Measurements from ENCODE around the gene NR4A3. TPM values are rescaled to one million over a fixed set of nuclear protein-coding genes. Genes with fewer than 3 reads are reported as not detected.
A peak's percentile ranks its signal among the peaks of the same experiment; 100 is the strongest.
"Not testable (repeated sequence)": the region's sequence is repeated elsewhere in the genome, so short reads cannot be mapped to it uniquely, and the experiment has no call there.

Gene NR4A3
- polyA plus RNA-seq, 1 of the 3 experiments (the other 2 are of a cell fraction), result 1.3 TPM

GRCh38 chr9:99779277-99779676, 42.4 kb upstream of the NR4A3 start:
- Histone ChIP-seq H3K9me2 (no peaks in the 10 kb centered on the region), H2AFZ (ENCODE audit: low read depth) (peak overlapping the region; percentile 77; the same call in 1 of the 2 replicates), H3K27ac (ENCODE audit: low read depth in 2 of 2, low read length in 1 of 2) (peak overlapping the region in 1 of 2 experiments; percentile 82; a peak in 1 of 4 replicates), H3K4me3 (ENCODE audit: low read depth in 2 of 2, low read length in 1 of 2) (no peak overlapping the region), H4K20me1 (ENCODE audit: insufficient read depth) (no peaks in the 10 kb centered on the region), H3K4me1 (ENCODE audit: control insufficient read depth in 1 of 2, insufficient read depth in 2 of 2, low read depth in 1 of 2, low read length in 1 of 2) (no peaks in the 10 kb centered on the region), H3K27me3 (ENCODE audit: insufficient read depth) (no peaks in the 10 kb centered on the region), H3K9ac (no peak overlapping the region), H3K4me2 (no peak overlapping the region), H3K36me3 (replicated peaks in 1 of 2; ENCODE audit: control insufficient read depth in 1 of 2, insufficient read depth in 2 of 2, low read length in 1 of 2) (no peaks in the 10 kb centered on the region), H3K79me2 (ENCODE audit: insufficient read depth) (no peaks in the 10 kb centered on the region), H3F3A (replicated peaks; ENCODE audit: insufficient read depth) (peaks cover 5% of the 10 kb centered on the region), H3K9me3 (no peaks in the 10 kb centered on the region)
- ChIA-PET POLR2A (no interaction called here), CTCF (no interaction called here)
- 88% methylated on average over 4 of the region's 4 CpGs for WGBS (ENCODE audit: low lambda C conversion rate)
- TF ChIP-seq TCF12 (IDR thresholded peaks at IDR 0.05), result no peak
- no peak for TF ChIP-seq NFIC (IDR thresholded peaks at IDR 0.05; ENCODE audit: borderline replicate concordance)
- TF ChIP-seq CHD2 (IDR thresholded peaks at IDR 0.05; ENCODE audit: low read length, partially characterized antibody), result no peak
- no peak for TF ChIP-seq RXRA (IDR thresholded peaks at IDR 0.05; ENCODE audit: borderline replicate concordance, low read depth)
- no peak for TF ChIP-seq JUND (IDR thresholded peaks at IDR 0.05)
- TF ChIP-seq IRF3 (IDR thresholded peaks at IDR 0.05; ENCODE audit: low read depth, low read length), result no peak
- no peak for TF ChIP-seq YY1 (IDR thresholded peaks at IDR 0.05; ENCODE audit: low read depth)
- TF ChIP-seq USF2 (IDR thresholded peaks at IDR 0.05; ENCODE audit: borderline replicate concordance, low read depth, low read length), result no peak
- no peak for DNase-seq

DNA sequence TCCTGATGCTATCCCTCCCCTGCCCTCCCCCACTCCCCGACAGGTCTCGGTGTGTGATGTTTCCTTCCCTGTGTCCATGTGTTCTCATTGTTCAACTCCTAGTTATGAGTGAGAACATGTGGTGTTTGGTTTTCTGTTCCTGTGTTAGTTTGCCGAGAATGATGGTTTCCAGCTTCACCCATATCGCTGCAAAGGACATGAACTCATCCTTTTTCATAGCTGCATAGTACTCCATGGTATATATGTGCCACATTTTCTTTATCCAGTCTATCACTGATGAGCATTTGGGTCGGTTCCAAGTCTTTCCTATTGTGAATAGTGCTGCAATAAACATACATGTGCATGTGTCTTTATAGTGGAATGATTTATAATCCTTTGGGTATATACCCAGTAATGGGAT, 39.3 kb upstream of the NR4A3 start:
- H2AFZ ChIP-seq (ENCODE audit: low read depth); DNase-seq; H3K9ac ChIP-seq; H3K9me3 ChIP-seq; CTCF ChIA-PET; H3K4me2 ChIP-seq; H3K4me1 ChIP-seq (ENCODE audit: control insufficient read depth in 1 of 2, insufficient read depth in 2 of 2, low read depth in 1 of 2, low read length in 1 of 2); H4K20me1 ChIP-seq (ENCODE audit: insufficient read depth); H3K27ac ChIP-seq (ENCODE audit: low read depth in 2 of 2, low read length in 1 of 2); H3K4me3 ChIP-seq (ENCODE audit: low read depth in 2 of 2, low read length in 1 of 2); POLR2A ChIA-PET; H3K79me2 ChIP-seq (ENCODE audit: insufficient read depth); H3K36me3 ChIP-seq (replicated peaks in 1 of 2; ENCODE audit: control insufficient read depth in 1 of 2, insufficient read depth in 2 of 2, low read length in 1 of 2); H3K9me2 ChIP-seq; H3F3A ChIP-seq (replicated peaks; ENCODE audit: insufficient read depth); H3K27me3 ChIP-seq (ENCODE audit: insufficient read depth): not testable (repeated sequence)
- 56% methylated on average over 5 of the region's 5 CpGs for WGBS (ENCODE audit: low lambda C conversion rate)

DNA sequence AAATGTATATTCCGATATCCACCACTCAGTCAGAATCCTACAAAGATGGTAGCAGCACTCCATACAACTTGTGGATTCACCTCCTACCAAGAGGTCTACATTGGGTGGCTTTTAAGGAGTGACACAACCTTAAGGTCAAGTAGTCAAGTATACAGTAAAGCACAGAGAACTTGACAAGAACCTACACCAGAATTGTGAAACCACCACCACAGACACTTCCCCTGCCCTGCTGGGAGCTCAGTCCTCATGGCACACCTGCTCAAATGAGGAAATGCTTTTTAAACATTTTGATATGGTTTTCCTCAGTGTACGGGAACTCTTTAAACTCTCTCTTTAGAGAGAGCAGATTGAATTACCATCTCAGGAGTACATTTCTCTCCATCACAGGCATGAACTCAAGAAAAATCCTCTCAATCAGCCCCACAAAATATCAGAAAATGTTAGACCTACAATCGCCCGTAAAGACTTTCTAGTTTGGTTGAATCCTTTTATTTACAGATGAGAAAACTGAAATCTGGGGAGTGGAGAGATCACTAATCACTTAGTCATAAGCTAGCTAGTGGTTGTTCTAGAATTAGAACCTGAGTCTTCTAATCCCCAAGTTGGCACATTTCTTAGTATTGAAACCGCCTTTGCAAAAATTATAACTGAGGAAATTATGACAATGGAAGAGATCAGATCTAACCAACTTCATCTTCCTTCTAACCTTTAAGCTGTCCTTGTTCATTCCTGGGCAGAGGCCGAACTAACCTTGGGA, 38.5 kb upstream of the NR4A3 start:
- ChIA-PET POLR2A (no interaction called here), CTCF (interaction anchor here (1.3 kb wide), 1 partner anchor 15 kb away, joined by 3 read pairs; no protein-coding TSS in a partner anchor)
- Histone ChIP-seq H3K36me3 (replicated peaks in 1 of 2; ENCODE audit: control insufficient read depth in 1 of 2, insufficient read depth in 2 of 2, low read length in 1 of 2) (no peaks in the 10 kb centered on the region), H3K4me2 (no peak overlapping the region), H2AFZ (ENCODE audit: low read depth) (no peak overlapping the region), H3K27ac (ENCODE audit: low read depth in 2 of 2, low read length in 1 of 2) (no peak overlapping the region), H3K4me1 (ENCODE audit: control insufficient read depth in 1 of 2, insufficient read depth in 2 of 2, low read depth in 1 of 2, low read length in 1 of 2) (no peaks in the 10 kb centered on the region; a peak in 1 of 4 replicates), H3K9me3 (no peaks in the 10 kb centered on the region), H3K9me2 (no peaks in the 10 kb centered on the region), H4K20me1 (ENCODE audit: insufficient read depth) (no peaks in the 10 kb centered on the region), H3K9ac (no peak overlapping the region), H3K4me3 (ENCODE audit: low read depth in 2 of 2, low read length in 1 of 2) (no peak overlapping the region), H3K79me2 (ENCODE audit: insufficient read depth) (no peaks in the 10 kb centered on the region), H3K27me3 (ENCODE audit: insufficient read depth) (no peaks in the 10 kb centered on the region), H3F3A (replicated peaks; ENCODE audit: insufficient read depth) (peaks cover under 1% of the 10 kb centered on the region)
- no peak for DNase-seq
- TF ChIP-seq JUND (IDR thresholded peaks at IDR 0.05) (no peak), USF2 (IDR thresholded peaks at IDR 0.05; ENCODE audit: borderline replicate concordance, low read depth, low read length) (no peak), FOXM1 (IDR thresholded peaks at IDR 0.05; ENCODE audit: low read depth) (no peak), EZH2phosphoT487 (IDR thresholded peaks at IDR 0.05; ENCODE audit: borderline replicate concordance, low read depth) (no peak), EP300 (IDR thresholded peaks at IDR 0.05; ENCODE audit: borderline replicate concordance in 1 of 2, low read depth in 1 of 2, low read length in 1 of 2) (no peak), SMC3 (IDR thresholded peaks at IDR 0.05; ENCODE audit: low read depth, low read length) (no peak)
- TF ChIP-seq, protein P1, sequence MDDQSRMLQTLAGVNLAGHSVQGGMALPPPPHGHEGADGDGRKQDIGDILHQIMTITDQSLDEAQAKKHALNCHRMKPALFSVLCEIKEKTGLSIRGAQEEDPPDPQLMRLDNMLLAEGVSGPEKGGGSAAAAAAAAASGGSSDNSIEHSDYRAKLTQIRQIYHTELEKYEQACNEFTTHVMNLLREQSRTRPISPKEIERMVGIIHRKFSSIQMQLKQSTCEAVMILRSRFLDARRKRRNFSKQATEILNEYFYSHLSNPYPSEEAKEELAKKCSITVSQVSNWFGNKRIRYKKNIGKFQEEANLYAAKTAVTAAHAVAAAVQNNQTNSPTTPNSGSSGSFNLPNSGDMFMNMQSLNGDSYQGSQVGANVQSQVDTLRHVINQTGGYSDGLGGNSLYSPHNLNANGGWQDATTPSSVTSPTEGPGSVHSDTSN (IDR thresholded peaks at IDR 0.05), result no peak
- TF ChIP-seq, protein P2, sequence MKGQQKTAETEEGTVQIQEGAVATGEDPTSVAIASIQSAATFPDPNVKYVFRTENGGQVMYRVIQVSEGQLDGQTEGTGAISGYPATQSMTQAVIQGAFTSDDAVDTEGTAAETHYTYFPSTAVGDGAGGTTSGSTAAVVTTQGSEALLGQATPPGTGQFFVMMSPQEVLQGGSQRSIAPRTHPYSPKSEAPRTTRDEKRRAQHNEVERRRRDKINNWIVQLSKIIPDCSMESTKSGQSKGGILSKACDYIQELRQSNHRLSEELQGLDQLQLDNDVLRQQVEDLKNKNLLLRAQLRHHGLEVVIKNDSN (IDR thresholded peaks at IDR 0.05; ENCODE audit: borderline replicate concordance, low read depth), result no peak
- 87% methylated on average over 6 of the region's 6 CpGs for WGBS (ENCODE audit: low lambda C conversion rate)
